Measurements from ENCODE around the gene FER.

FER gene

DNA sequence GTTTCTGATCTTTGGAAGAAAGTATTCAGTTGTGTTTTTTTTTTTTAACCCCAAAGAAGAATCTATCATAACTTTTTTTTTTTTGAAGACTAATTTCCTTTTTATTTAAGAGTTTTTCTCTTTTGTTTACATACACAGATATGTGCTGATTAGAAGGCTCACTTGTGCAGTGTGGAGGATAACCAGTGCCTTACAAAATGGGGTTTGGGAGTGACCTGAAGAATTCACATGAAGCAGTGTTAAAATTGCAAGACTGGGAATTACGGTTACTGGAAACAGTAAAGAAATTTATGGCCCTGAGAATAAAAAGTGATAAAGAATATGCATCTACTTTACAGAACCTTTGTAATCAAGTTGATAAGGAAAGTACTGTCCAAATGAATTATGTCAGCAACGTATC lies 50.3 kb downstream of the FER start:
- DNase-seq (ENCODE audit: low read depth): no peak
- TF ChIP-seq, protein P1, sequence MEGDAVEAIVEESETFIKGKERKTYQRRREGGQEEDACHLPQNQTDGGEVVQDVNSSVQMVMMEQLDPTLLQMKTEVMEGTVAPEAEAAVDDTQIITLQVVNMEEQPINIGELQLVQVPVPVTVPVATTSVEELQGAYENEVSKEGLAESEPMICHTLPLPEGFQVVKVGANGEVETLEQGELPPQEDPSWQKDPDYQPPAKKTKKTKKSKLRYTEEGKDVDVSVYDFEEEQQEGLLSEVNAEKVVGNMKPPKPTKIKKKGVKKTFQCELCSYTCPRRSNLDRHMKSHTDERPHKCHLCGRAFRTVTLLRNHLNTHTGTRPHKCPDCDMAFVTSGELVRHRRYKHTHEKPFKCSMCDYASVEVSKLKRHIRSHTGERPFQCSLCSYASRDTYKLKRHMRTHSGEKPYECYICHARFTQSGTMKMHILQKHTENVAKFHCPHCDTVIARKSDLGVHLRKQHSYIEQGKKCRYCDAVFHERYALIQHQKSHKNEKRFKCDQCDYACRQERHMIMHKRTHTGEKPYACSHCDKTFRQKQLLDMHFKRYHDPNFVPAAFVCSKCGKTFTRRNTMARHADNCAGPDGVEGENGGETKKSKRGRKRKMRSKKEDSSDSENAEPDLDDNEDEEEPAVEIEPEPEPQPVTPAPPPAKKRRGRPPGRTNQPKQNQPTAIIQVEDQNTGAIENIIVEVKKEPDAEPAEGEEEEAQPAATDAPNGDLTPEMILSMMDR (conservative IDR thresholded peaks at IDR 0.05; ENCODE audit: control insufficient read depth, insufficient read depth, low read depth, low read length): no peak
- H3K4me3 ChIP-seq (ENCODE audit: control insufficient read depth, low read depth, low read length): no peak overlapping the region

DNA sequence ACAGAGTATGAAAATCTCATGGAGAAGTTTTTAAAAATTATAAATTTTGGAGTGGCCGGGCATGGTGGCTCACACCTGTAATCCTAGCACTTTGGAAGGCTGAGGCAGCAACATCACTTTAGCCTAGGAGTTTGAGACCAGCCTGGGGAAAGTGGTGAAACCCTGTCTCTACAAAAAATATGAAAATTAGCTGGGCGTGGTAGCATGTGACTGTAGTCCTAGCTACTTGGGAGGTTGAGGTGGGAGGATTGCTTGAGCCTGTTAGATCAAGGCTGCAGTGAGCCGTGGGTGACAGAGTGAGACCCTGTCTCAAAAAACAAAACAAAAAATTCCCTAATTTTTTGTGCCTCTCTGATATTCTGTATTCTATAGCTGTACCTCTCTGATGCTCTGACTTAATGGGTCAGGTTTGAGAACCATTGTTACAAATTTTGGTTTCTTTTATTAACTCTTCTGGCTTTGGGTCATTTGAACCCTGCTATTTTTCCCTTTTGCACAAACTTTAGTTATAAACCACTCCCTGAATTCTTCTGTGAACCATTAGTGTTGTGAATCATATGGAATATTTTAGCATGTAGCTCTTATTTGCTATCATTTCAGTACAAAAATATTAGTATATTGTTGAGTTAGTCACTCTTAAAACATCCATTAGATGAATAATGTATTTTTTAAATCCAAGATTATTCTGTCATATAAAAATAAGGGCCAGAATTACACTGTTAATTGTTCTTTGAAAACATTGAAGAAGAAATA lies 51.0 kb downstream of the FER start:
- peak; percentile 24 for DNase-seq (ENCODE audit: low read depth)
- no peak overlapping the region for H3K4me3 ChIP-seq (ENCODE audit: control insufficient read depth, low read depth, low read length)
- TF ChIP-seq, protein P1 (conservative IDR thresholded peaks at IDR 0.05; ENCODE audit: control insufficient read depth, insufficient read depth, low read depth, low read length): no peak

DNA sequence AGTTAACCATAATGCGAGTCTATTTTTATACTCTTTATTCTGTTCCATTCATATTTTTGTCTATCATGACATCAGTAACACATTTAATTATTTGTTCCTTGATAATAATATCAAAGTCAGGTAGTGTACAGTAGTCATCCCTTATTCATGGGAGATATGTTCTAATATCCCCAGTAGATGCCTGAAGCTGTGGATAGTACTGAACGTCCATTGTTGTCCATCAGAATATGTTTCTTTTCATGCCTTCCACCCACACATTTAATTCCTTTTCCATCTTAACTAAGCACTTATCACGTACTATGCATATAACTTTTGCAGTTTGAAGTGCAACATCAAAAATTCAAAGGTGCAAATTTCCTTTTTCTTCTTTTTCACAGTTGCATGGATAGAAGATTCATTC lies 53.6 kb downstream of the FER start:
- no peak overlapping the region for H3K4me3 ChIP-seq (ENCODE audit: control insufficient read depth, low read depth, low read length)
- no peak for DNase-seq (ENCODE audit: low read depth)
- TF ChIP-seq, protein P1 (conservative IDR thresholded peaks at IDR 0.05; ENCODE audit: control insufficient read depth, insufficient read depth, low read depth, low read length): no peak

DNA sequence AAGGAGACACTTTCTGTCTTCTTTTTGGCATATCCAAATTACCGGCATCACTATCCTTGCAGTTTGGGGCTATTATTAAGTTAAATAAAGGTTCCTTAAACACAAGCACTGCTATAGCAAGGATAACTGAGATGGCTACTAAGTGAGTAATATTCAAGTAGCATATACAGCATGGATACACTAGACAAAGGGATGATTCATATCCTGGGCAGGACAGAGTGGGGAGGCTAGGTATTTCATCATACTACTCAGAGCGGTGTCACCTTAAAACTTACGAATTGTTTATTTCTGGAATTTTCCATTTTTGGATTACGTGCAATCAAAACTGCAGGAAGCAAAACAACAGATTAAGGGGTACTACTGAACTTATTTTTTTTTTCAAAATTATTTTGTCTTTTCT lies 54.1 kb downstream of the FER start:
- no peak overlapping the region for H3K4me3 ChIP-seq (ENCODE audit: control insufficient read depth, low read depth, low read length)
- peak; percentile 94 for DNase-seq (ENCODE audit: low read depth)
- TF ChIP-seq, protein P1 (conservative IDR thresholded peaks at IDR 0.05; ENCODE audit: control insufficient read depth, insufficient read depth, low read depth, low read length): no peak

DNA sequence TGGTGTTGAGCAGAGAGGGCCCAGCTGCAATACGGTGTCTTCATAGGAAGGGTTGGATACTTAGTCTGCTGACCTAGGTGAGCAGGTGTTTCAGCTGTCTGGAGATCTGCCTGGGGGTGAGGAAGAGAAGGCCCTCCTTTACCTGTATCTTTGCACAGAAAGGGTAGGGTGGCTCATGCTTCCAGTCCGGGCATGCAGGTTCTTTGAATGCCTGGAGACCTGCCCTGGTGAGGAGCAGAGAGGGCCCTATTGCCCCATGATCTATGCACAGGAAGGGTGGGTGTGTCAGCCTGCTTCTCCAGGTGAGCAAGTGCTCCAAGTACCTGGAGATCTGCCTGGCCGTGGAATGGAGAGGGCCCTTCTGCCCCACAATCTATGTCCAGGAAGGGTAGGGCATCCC lies 63.0 kb downstream of the FER start:
- no peak for DNase-seq (ENCODE audit: low read depth)
- TF ChIP-seq, protein P1 (conservative IDR thresholded peaks at IDR 0.05; ENCODE audit: control insufficient read depth, insufficient read depth, low read depth, low read length): no peak
- H3K4me3 ChIP-seq (ENCODE audit: control insufficient read depth, low read depth, low read length): no peak overlapping the region

DNA sequence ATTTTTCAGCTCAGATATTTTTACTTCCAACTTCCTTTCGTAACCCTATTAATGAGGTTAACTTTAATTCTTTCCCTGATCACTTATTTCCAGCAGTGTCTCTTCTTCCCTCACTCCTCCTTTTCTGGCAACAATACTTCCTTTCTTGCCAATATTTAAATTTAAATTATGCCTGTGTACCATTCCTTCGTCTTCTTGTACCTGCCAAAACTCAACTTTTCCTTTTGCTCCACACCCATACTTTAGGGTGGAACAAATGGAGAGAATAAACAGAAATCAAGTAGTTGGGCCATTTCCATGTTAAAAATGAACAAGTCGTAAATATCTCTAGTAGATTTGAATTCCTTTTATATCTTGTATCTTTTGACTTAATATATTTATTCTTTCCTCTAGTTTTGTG lies 66.0 kb downstream of the FER start:
- no peak for DNase-seq (ENCODE audit: low read depth)
- no peak overlapping the region for H3K4me3 ChIP-seq (ENCODE audit: control insufficient read depth, low read depth, low read length)
- TF ChIP-seq, protein P1 (conservative IDR thresholded peaks at IDR 0.05; ENCODE audit: control insufficient read depth, insufficient read depth, low read depth, low read length): no peak
